GM21528 (cell line): ENCODE data around the gene PDK1.
"Not testable (repeated sequence)": the region's sequence is repeated elsewhere in the genome, so short reads cannot be mapped to it uniquely, and the experiment has no call there.

Experiments used
- ATAC-seq: cut with Tn5 transposase; IDR thresholded peaks from one replicate; pipeline ENCODE4 v1.9.1; 2021; ENCODE audit warnings: mild to moderate bottlenecking, moderate library complexity; ENCODE audit not compliant: unreplicated experiment, low FRiP score

PDK1 gene

GRCh38 chr2:172551271-172551670, 4.6 kb upstream of the PDK1 start:
- ATAC-seq, result no peak

- ATAC-seq, result no peak
These were observed 3.2 kb upstream of the PDK1 start for GRCh38 chr2:172552547-172553291.

GRCh38 chr2:172554352-172555271, 1.3 kb upstream of the PDK1 start:
- ATAC-seq, result no peak

GRCh38 chr2:172555272-172555521, 693 bp upstream of the PDK1 start:
- peak; percentile 21 for ATAC-seq

- peak; percentile 80 for ATAC-seq
These were observed 569 bp downstream of the PDK1 start for GRCh38 chr2:172556284-172557033.

- ATAC-seq, result no peak
These were observed 2.5 kb downstream of the PDK1 start for GRCh38 chr2:172558372-172558771.

GRCh38 chr2:172560721-172561120, 4.8 kb downstream of the PDK1 start:
- ATAC-seq, result no peak

- ATAC-seq, result no peak
These were observed 5.4 kb downstream of the PDK1 start for GRCh38 chr2:172561270-172561669.

- ATAC-seq, result no peak
These were observed 6.4 kb downstream of the PDK1 start for GRCh38 chr2:172562298-172562697.

- ATAC-seq, result no peak
These were observed 8.5 kb downstream of the PDK1 start for GRCh38 chr2:172564376-172564775.

- ATAC-seq, result no peak
These were observed 15.4 kb downstream of the PDK1 start for GRCh38 chr2:172571245-172571644.

- no peak for ATAC-seq
These were observed 17.1 kb downstream of the PDK1 start for GRCh38 chr2:172572981-172573380.

GRCh38 chr2:172574965-172575364, 19.1 kb downstream of the PDK1 start:
- no peak for ATAC-seq

GRCh38 chr2:172578054-172578453, 22.2 kb downstream of the PDK1 start:
- ATAC-seq, result no peak

GRCh38 chr2:172578860-172579512, 23.1 kb downstream of the PDK1 start:
- ATAC-seq, result no peak

GRCh38 chr2:172580544-172580943, 24.7 kb downstream of the PDK1 start:
- no peak for ATAC-seq

GRCh38 chr2:172582656-172583055, 26.8 kb downstream of the PDK1 start:
- ATAC-seq, result no peak

- no peak for ATAC-seq
These were observed 30.5 kb downstream of the PDK1 start for GRCh38 chr2:172586245-172586891.

- not testable (repeated sequence) for ATAC-seq
These were observed 31.3 kb downstream of the PDK1 start for GRCh38 chr2:172587231-172587630.

- ATAC-seq, result no peak
These were observed 33.0 kb downstream of the PDK1 start for GRCh38 chr2:172588931-172589330.
